CD14-positive monocyte (primary cell): ENCODE measurements around the gene NOP9. TPM values are rescaled to one million over a fixed set of nuclear protein-coding genes. Genes with fewer than 3 reads are reported as not detected.
A peak's percentile ranks its signal among the peaks of the same experiment; 100 is the strongest.

Experiments used
- DNase-seq, 3 donors: peaks; one replicate each; pipeline ENCODE4 v3.0.0-alpha.2; 2011 to 2022
- H2AFZ ChIP-seq: 2 replicates; pipeline ENCODE4 v1.6.0; 2012; ENCODE audit warnings: mild to moderate bottlenecking, low read depth, low read length, inconsistent platforms; ENCODE audit not compliant: insufficient read depth, poor library complexity, severe bottlenecking
- H3K27ac ChIP-seq, 2 donors: 1 replicate in 1 of 2; 2 replicates in 1 of 2; pipeline ENCODE4 v1.5.1; 2012 to 2013; ENCODE audit warnings: low read length in 2 of 2, control low read depth in 1 of 2, inconsistent platforms in 1 of 2, low read depth in 1 of 2, mild to moderate bottlenecking in 1 of 2
- H3K27me3 ChIP-seq, 2 donors: one replicate each; pipeline versions ENCODE4 v1.6.0 to v1.6.1; 2011 to 2013; ENCODE audit warnings: low read length in 2 of 2; ENCODE audit not compliant: control insufficient read depth in 2 of 2, insufficient read depth in 2 of 2
- H3K36me3 ChIP-seq, 2 donors: replicated peaks in 1 of 2; 1 replicate in 1 of 2; 2 replicates in 1 of 2; pipeline versions ENCODE4 v1.5.1 to v1.6.1; 2012 to 2013; ENCODE audit warnings: low read length in 2 of 2, control low read depth in 1 of 2, inconsistent platforms in 1 of 2, mild to moderate bottlenecking in 1 of 2; ENCODE audit not compliant: insufficient read depth in 2 of 2, control insufficient read depth in 1 of 2
- H3K4me1 ChIP-seq, 2 donors: 1 replicate in 1 of 2; 2 replicates in 1 of 2; pipeline versions ENCODE4 v1.5.1 to v1.6.1; 2012 to 2013; ENCODE audit warnings: low read length in 2 of 2, control low read depth in 1 of 2, inconsistent platforms in 1 of 2, mild to moderate bottlenecking in 1 of 2, moderate library complexity in 1 of 2; ENCODE audit not compliant: insufficient read depth in 2 of 2, control insufficient read depth in 1 of 2
- H3K4me2 ChIP-seq: replicated peaks from 2 replicates; pipeline ENCODE3; 2012; ENCODE audit warnings: low read length, moderate library complexity, mild to moderate bottlenecking; ENCODE audit not compliant: poor library complexity, severe bottlenecking; ENCODE audit errors: extremely low read depth
- H3K4me3 ChIP-seq, 3 experiments: fragments of 200-600 bp in 1 of 3; sonication (generic) in 1 of 3; replicated peaks in 1 of 3; 1 replicate in 2 of 3; 2 replicates in 1 of 3; pipeline ENCODE4 v1.5.1; 2011 to 2013; ENCODE audit warnings: low read length in 3 of 3, mild to moderate bottlenecking in 3 of 3, control low read depth in 2 of 3, low read depth in 2 of 3, inconsistent platforms in 1 of 3, moderate library complexity in 1 of 3
- H3K79me2 ChIP-seq: 2 replicates; pipeline ENCODE4 v1.6.0; 2012; ENCODE audit warnings: mild to moderate bottlenecking, control low read depth, inconsistent platforms, low read length, moderate library complexity; ENCODE audit not compliant: insufficient read depth
- H3K9ac ChIP-seq: 2 replicates; pipeline ENCODE4 v1.6.0; 2017; ENCODE audit warnings: low read length, mild to moderate bottlenecking; ENCODE audit not compliant: insufficient read depth, poor library complexity, severe bottlenecking
- H3K9me3 ChIP-seq, 2 donors: replicated peaks in 1 of 2; 1 replicate in 1 of 2; 2 replicates in 1 of 2; pipeline versions ENCODE4 v1.5.1 to v1.6.1; 2012 to 2013; ENCODE audit warnings: low read length in 2 of 2, control low read depth in 1 of 2; ENCODE audit not compliant: control insufficient read depth in 1 of 2, insufficient read depth in 1 of 2
- H4K20me1 ChIP-seq: 2 replicates; pipeline ENCODE4 v1.6.0; 2012; ENCODE audit warnings: mild to moderate bottlenecking, low read length, control low read depth, moderate library complexity; ENCODE audit not compliant: insufficient read depth
- H3K27ac Mint-ChIP-seq, 7 donors: one replicate each; pipeline ENCODE4 v1.8.0; 2020; ENCODE audit warnings: mild to moderate bottlenecking in 7 of 7, mixed read lengths in 7 of 7, moderate library complexity in 6 of 7, inconsistent platforms in 2 of 7
- H3K27me3 Mint-ChIP-seq, 3 donors: one replicate each; pipeline ENCODE4 v1.8.0; 2021 to 2022; ENCODE audit warnings: low read depth in 3 of 3, mild to moderate bottlenecking in 3 of 3, mixed read lengths in 3 of 3, moderate library complexity in 3 of 3, inconsistent platforms in 1 of 3
- H3K36me3 Mint-ChIP-seq, 2 donors: one replicate each; pipeline ENCODE4 v1.8.0; 2020; ENCODE audit warnings: mixed read lengths in 2 of 2, inconsistent platforms in 1 of 2, mild to moderate bottlenecking in 1 of 2
- H3K4me1 Mint-ChIP-seq: one replicate; pipeline ENCODE4 v1.8.0; 2020; ENCODE audit warnings: mild to moderate bottlenecking, mixed read lengths
- H3K4me3 Mint-ChIP-seq, 2 donors: one replicate each; pipeline ENCODE4 v1.8.0; 2020; ENCODE audit warnings: mild to moderate bottlenecking in 2 of 2, mixed read lengths in 2 of 2, moderate library complexity in 1 of 2
- H3K9me3 Mint-ChIP-seq, 7 donors: one replicate each; pipeline ENCODE4 v1.8.0; 2020 to 2022; ENCODE audit warnings: mixed read lengths in 7 of 7, mild to moderate bottlenecking in 6 of 7, moderate library complexity in 6 of 7, inconsistent platforms in 2 of 7
- CTCF ChIP-seq: fragments of 200-600 bp; IDR thresholded peaks from one replicate; pipeline ENCODE4 v1.8.0; 2022; ENCODE audit warnings: antibody characterized with exemption, mild to moderate bottlenecking
- WGBS: methylation state at CpG from one replicate; pipeline ENCODE4 v1.1.5; 2013; ENCODE audit warnings: missing lambda C conversion rate; ENCODE audit not compliant: insufficient coverage; 5-methylcytosine and 5-hydroxymethylcytosine counted together
- intact Hi-C, 2 donors: fragments of 100-400 bp; cut with micrococcal nuclease; formaldehyde crosslinking; loops; one replicate each; pipeline versions ENCODE4 v1.15.0 to v1.15.1; 2023
- polyA plus RNA-seq, 3 donors: library from polyadenylated mRNA; depleted of rRNA in 1 of 3; unstranded in 2 of 3; stranded (reverse) in 1 of 3; fragments of 300-500 nt in 2 of 3; fragments of >200 nt in 1 of 3; fragmentation: Illumina TruSeq in 2 of 3; gene quantifications; 1 replicate in 2 of 3; 2 replicates in 1 of 3; pipeline ENCODE4 v1.2.3, GENCODE V29; 2012 to 2021

NOP9 gene
- polyA plus RNA-seq, 3 donors: 1.2 to 16.6 (median 1.3) TPM

- Mint-ChIP-seq H3K9me3 (peaks cover 0 to 9% (median 6%) of the 10 kb centered on the region in 7 donors), H3K4me1 (peaks cover 89% of the 10 kb centered on the region), H3K4me3 (peak overlapping the region; percentile 74 to 88), H3K27ac (peak overlapping the region in 6 of 7 donors; percentile 41 to 70 (median 64)), H3K27me3 (peaks cover 23 to 42% (median 40%) of the 10 kb centered on the region in 3 donors), H3K36me3 (peaks cover 30 to 38% of the 10 kb centered on the region in 2 donors)
- peak overlapping the region; percentile 78 for H3K4me2 ChIP-seq
- H2AFZ ChIP-seq: peak overlapping the region; percentile 68
- TF ChIP-seq CTCF: peak; percentile 86
- H3K9me3 ChIP-seq: peaks cover 0 to 2% of the 10 kb centered on the region in 2 donors
- peak; percentile 63 to 77 (median 67) for DNase-seq
- H3K4me1 ChIP-seq: peaks cover 92 to 95% of the 10 kb centered on the region in 2 donors
- WGBS: 11% methylated on average over 56 of the region's 56 CpGs
- peaks cover 37% of the 10 kb centered on the region for H4K20me1 ChIP-seq
- H3K4me3 ChIP-seq: peak overlapping the region in 1 of 3 experiments; percentile 67
- no peak overlapping the region for H3K9ac ChIP-seq
- no peak overlapping the region for H3K27ac ChIP-seq
- intact Hi-C loops: loop anchor here in 1 of 2 donors (2.0 kb wide), 1 partner anchor 98 kb away; no protein-coding TSS in a partner anchor
- peaks cover 9 to 27% of the 10 kb centered on the region in 2 donors for H3K27me3 ChIP-seq
- peaks cover 11 to 15% of the 10 kb centered on the region in 2 donors for H3K36me3 ChIP-seq
- H3K79me2 ChIP-seq: no peaks in the 10 kb centered on the region
Measured at GRCh38 chr14:24332268-24332993, 32.8 kb downstream of the NOP9 start.

DNA sequence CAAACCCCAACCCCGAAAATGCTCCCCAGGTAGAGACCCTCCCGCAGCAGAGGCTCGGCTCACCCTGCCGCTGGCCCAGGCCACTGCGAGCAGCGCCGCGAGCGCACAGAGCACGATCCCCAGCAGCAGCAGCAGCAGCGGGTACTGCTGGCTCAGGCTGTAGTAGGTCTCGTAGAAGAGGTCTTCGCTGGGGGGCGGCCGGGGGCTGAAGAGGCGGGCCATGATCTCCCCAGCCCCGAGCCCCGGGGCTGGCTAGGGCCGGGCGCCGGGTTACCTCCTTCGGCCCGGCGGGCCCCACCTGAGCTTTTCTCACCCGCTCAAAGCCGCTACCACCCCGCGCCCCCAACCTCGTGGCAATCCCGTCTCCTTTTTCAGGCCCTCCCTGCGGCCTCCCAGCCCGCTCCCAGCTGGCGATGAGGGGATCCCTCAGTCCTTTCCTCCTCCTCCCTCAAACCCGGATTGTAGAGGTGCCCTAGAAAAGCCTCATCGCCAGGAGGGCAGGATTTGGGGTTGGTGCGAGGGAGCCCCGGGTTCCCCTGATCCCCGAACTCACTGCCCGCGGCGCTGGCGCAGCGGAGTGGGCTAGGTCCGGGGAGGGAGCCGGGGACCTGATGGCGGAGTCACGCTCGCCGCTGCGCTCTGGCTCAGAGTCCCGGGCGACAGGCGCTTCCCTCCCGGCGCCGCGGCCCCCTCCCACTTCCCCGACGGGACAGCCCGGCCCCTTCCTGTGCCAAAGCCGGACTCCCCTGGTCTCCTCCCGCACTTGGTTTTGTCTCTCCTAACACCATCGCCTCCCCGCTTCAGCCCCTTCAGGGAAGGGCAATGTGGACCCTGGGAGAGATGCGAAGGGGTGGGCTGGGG is 35.0 kb downstream of the NOP9 start, which contains the start of gene ADCY4:
Gene ADCY4, minus strand, starts transcription at position 641 of the 861 bp plus-strand sequence. Its CDS starts 419 bp downstream, at position 222.
- WGBS: under 1% methylated on average over 43 of the region's 65 CpGs
- peak within 1 kb of the TSS; percentile 74 to 89 for H3K4me3 Mint-ChIP-seq
- Histone ChIP-seq H3K4me2 (peak within 1 kb of the TSS; percentile 78), H3K9me3 (peaks cover 0 to 2% of the 10 kb centered on the region in 2 donors), H4K20me1 (peaks cover 52% of the 10 kb centered on the region), H2AFZ (peak within 1 kb of the TSS; percentile 14), H3K79me2 (peaks cover 20% of the 10 kb centered on the region), H3K4me1 (peaks cover 86 to 97% of the 10 kb centered on the region in 2 donors), H3K9ac (peak within 1 kb of the TSS; percentile 15), H3K36me3 (peaks cover 19 to 26% of the 10 kb centered on the region in 2 donors), H3K27ac (no peak within 1 kb of the TSS), H3K27me3 (peaks cover 9 to 27% of the 10 kb centered on the region in 2 donors), H3K4me3 (peak within 1 kb of the TSS; percentile 6 to 66 (median 18))
- peaks cover 23 to 41% (median 36%) of the 10 kb centered on the region in 3 donors for H3K27me3 Mint-ChIP-seq
- H3K27ac Mint-ChIP-seq: peak within 1 kb of the TSS in 4 of 7 donors; percentile 53 to 74 (median 54)
- TF ChIP-seq CTCF: no peak
- intact Hi-C loops: no loop called here
- H3K4me1 Mint-ChIP-seq: peaks cover 87% of the 10 kb centered on the region
- H3K36me3 Mint-ChIP-seq: peaks cover 43 to 50% of the 10 kb centered on the region in 2 donors
- peaks cover 0 to 9% (median 5%) of the 10 kb centered on the region in 7 donors for H3K9me3 Mint-ChIP-seq
- DNase-seq: peak in 2 of 3 donors; percentile 43 to 45
